GM12874 (cell line): ENCODE data around the gene MAGOHB.

Source experiments
- TF ChIP-seq, protein P1 (sequence below): IDR thresholded peaks from 2 replicates; pipeline ENCODE4 v1.5.1; 2011; ENCODE audit warnings: low read depth, mild to moderate bottlenecking, control low read depth, low read length, moderate library complexity; ENCODE audit not compliant: insufficient read depth

The MAGOHB gene

DNA sequence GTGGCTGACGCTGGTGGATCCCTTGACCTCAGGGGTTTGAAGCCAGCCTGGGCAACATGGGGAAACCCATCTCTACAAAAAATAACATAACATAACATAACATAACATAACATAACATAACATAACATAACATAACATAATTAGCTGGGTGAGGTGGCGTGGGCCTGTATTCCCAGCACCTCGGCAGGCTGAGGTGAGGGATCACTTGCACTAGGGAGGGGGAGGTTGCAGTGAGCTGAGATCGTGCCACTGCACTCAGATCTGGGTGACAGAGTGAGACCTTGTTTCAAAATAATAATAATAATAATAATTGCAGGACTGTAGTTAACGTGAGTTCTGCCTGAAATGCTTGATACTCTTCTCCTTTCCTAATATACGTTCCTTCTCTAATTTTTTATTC is 1.3 kb downstream of the MAGOHB start:
- TF ChIP-seq, protein P1, sequence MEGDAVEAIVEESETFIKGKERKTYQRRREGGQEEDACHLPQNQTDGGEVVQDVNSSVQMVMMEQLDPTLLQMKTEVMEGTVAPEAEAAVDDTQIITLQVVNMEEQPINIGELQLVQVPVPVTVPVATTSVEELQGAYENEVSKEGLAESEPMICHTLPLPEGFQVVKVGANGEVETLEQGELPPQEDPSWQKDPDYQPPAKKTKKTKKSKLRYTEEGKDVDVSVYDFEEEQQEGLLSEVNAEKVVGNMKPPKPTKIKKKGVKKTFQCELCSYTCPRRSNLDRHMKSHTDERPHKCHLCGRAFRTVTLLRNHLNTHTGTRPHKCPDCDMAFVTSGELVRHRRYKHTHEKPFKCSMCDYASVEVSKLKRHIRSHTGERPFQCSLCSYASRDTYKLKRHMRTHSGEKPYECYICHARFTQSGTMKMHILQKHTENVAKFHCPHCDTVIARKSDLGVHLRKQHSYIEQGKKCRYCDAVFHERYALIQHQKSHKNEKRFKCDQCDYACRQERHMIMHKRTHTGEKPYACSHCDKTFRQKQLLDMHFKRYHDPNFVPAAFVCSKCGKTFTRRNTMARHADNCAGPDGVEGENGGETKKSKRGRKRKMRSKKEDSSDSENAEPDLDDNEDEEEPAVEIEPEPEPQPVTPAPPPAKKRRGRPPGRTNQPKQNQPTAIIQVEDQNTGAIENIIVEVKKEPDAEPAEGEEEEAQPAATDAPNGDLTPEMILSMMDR, result no peak

DNA sequence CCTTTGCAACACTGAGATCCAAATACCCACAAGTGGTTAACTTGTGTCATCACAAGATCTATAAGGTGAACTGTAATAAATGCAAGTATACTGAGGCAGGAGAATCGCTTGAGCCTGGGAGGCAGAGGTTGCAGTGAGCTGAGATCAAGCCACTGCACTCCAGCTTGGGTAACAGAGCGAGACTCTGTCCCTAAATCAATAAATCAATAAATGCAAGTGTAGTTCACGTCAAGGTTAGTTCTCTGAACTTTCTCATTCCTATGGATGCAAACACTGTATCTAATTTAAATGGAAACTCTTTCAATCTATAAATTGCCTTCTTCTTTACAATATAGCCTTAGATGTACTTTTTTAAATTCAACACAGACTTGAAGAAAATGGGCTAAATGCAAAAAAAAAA is 3.2 kb downstream of the MAGOHB start:
- TF ChIP-seq, protein P1, result no peak

DNA sequence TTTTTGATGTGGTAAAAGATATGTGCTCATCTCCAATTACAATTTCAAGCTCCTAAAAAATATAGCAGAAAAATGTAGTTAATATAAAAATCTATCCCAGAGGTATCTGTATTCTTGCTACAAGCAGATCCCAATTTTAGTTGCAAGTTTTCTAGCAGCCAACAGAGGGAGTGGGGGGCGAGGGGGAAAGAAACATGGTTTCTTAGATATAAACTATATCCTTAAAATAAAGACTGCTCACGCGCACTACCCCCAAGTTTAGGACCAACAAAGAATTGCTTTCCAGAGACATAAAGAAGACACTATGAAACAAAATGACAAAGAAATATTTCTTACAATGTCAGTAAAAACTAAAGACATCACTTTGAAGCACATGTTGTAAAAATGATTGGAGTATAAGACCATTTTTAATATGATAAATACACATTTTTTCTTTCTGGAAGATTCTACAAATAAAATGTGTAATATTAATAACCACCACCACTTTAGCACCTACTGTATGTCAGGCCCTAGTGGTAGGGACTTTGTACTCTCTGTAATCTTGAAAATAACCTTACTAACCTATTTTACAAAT is 5.4 kb downstream of the MAGOHB start:
- TF ChIP-seq, protein P1, result no peak

DNA sequence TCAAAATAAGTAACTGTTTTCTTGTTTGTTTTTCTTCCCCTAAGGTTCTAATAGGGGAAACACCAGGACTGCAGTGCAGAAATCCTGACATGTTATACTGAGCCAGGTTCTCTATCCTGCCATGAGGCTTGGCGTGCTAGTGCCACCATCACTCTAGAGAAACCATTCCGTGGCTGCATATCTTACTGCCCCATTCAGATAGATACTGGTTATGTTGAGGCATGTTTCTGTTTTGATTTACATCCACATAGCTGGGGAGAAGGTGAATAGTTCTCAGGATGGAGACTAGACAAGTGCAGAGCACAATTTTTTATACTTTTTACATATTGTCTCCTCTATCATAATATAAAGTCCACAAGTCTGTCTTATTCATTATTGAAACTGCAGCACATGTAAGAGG is 11.5 kb downstream of the MAGOHB start:
- TF ChIP-seq, protein P1, result no peak

DNA sequence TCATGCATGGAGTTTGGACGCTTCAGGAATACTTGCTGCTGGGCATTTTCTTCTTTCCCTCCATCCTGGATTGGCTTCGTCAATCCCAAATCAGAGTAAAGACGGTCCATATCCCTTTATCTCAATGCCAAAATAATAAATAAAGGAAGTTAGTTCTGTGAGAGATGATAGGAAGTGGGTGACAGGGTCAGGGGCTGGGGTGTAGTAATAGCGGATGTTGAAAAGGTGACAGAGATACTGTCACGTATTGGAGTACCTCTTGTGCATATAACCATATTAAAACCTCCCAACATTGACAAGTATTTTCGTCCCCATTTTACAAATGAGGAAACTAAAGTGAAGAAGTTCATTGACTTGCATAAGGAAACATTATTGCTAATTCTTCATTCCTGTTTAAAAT is 12.4 kb downstream of the MAGOHB start:
- TF ChIP-seq, protein P1, result no peak

DNA sequence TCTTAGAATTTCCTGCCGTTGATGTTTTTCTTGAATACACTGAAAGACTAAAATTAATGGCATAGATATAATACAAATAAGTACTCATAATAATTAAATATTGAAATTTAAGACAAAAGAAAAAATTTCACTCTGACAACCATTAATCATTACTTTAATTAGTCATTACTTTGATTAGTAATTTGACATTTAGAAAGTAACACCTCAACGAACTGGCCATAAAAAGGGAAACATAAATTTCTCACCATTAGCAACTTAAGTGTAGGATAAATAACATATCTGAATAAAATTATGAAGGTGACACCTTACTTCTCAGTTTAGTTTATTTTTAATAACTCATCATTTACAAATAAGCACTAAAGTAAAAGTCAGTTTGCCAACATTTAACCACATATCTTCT is 17.5 kb downstream of the MAGOHB start:
- TF ChIP-seq, protein P1, result no peak

DNA sequence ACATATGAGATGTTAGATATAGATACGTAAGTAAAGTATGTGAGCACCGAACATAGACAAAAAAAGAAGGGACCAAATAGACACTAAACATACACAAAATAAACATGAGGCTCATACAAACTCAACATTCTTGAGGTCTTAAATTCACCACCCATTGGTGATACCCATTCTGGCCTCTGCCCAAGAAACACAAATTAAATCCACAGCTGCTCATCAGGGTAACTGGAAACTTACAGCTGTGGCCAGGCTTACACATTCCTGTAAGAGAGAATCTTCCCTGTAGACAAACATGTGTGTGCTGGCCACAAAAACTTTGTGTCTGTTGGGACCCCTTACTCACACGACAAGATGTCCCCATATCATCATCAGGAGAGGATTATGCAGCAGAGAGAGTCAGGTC is 22.4 kb downstream of the MAGOHB start:
- TF ChIP-seq, protein P1, result no peak
